Endodermal cell (in vitro differentiated cells): ENCODE results near the gene ZCCHC14. TPM values are rescaled to one million over a fixed set of nuclear protein-coding genes. Genes with fewer than 3 reads are reported as not detected.
A peak's percentile ranks its signal among the peaks of the same experiment; 100 is the strongest.

Source experiments
- DNase-seq: peaks from one replicate; pipeline ENCODE4 v3.0.0-alpha.2; 2017
- H3K27ac ChIP-seq: 2 replicates; pipeline ENCODE4 v1.5.1; 2013; ENCODE audit warnings: mild to moderate bottlenecking, low read depth, low read length, moderate library complexity
- H3K27me3 ChIP-seq: 2 replicates; pipeline ENCODE4 v1.6.1; 2013; ENCODE audit warnings: mild to moderate bottlenecking, low read length, moderate library complexity; ENCODE audit not compliant: insufficient read depth, control insufficient read depth, poor library complexity, severe bottlenecking
- H3K36me3 ChIP-seq: 2 replicates; pipeline ENCODE4 v1.7.0; 2013; ENCODE audit warnings: mild to moderate bottlenecking, low read length, moderate library complexity; ENCODE audit not compliant: control insufficient read depth, insufficient read depth
- H3K4me1 ChIP-seq: one replicate; pipeline ENCODE4 v1.7.0; 2013; ENCODE audit warnings: low read length; ENCODE audit not compliant: control insufficient read depth, insufficient read depth
- H3K4me3 ChIP-seq: 2 replicates; pipeline ENCODE4 v1.5.1; 2013; ENCODE audit warnings: mild to moderate bottlenecking, low read length, moderate library complexity
- H3K9ac ChIP-seq: 2 replicates; pipeline ENCODE4 v1.6.1; 2013; ENCODE audit warnings: mild to moderate bottlenecking, low read length, moderate library complexity; ENCODE audit not compliant: poor library complexity, severe bottlenecking; ENCODE audit errors: extremely low read depth
- H3K9me3 ChIP-seq: 2 replicates; pipeline ENCODE4 v1.6.1; 2013; ENCODE audit warnings: mild to moderate bottlenecking, low read length, moderate library complexity; ENCODE audit not compliant: control insufficient read depth
- H3K27ac Mint-ChIP-seq: 2 replicates; pipeline ENCODE4 v1.8.0; 2020; ENCODE audit warnings: mixed read lengths
- H3K27me3 Mint-ChIP-seq: 2 replicates; pipeline ENCODE4 v1.8.0; 2021; ENCODE audit warnings: mild to moderate bottlenecking, mixed read lengths; ENCODE audit not compliant: insufficient read depth
- H3K36me3 Mint-ChIP-seq: 2 replicates; pipeline ENCODE4 v1.8.0; 2020; ENCODE audit warnings: low read depth, mixed read lengths
- H3K4me1 Mint-ChIP-seq: 2 replicates; pipeline ENCODE4 v1.8.0; 2020; ENCODE audit warnings: mixed read lengths
- H3K4me3 Mint-ChIP-seq: 2 replicates; pipeline ENCODE4 v1.8.0; 2020; ENCODE audit warnings: mild to moderate bottlenecking, moderate library complexity, mixed read lengths
- H3K9me3 Mint-ChIP-seq: 2 replicates; pipeline ENCODE4 v1.8.0; 2020; ENCODE audit warnings: mild to moderate bottlenecking, mixed read lengths
- CTCF ChIP-seq: fragments of 200-600 bp; sonication (generic); conservative IDR thresholded peaks from 2 replicates; pipeline ENCODE4 v1.5.0; 2021; ENCODE audit warnings: antibody characterized with exemption, mild to moderate bottlenecking
- WGBS, 2 experiments: methylation state at CpG; one replicate each; pipeline versions ENCODE4 v1.1.5 to v1.1.7; 2013; ENCODE audit warnings: missing lambda C conversion rate in 2 of 2, mixed read lengths in 1 of 2; ENCODE audit not compliant: insufficient coverage in 1 of 2, insufficient read length in 1 of 2; 5-methylcytosine and 5-hydroxymethylcytosine counted together
- total RNA-seq, 2 donors: library from RNA; stranded (reverse); fragmentation: NEBNext Ultra II Directional in 1 of 2; extraction: Animal tissue kit (Norgen Biotek cat#: 25700) in 1 of 2; gene quantifications; 2 replicates in 1 of 2; 3 replicates in 1 of 2; pipeline ENCODE4 v1.2.1, GENCODE V29; 2021

ZCCHC14 gene
- total RNA-seq, 2 donors from 2014 or later, result 27.3 to 33.7 TPM

GRCh38 chr16:87451563-87452210 lies 41.1 kb downstream of the ZCCHC14 start:
- H3K4me1 ChIP-seq, result no peaks in the 10 kb centered on the region
- H3K4me3 ChIP-seq, result no peak overlapping the region
- H3K9me3 ChIP-seq, result no peaks in the 10 kb centered on the region
- no peaks in the 10 kb centered on the region for H3K27me3 Mint-ChIP-seq
- no peak for TF ChIP-seq CTCF
- peaks cover 63% of the 10 kb centered on the region for H3K36me3 Mint-ChIP-seq
- no peak overlapping the region for H3K27ac ChIP-seq
- peaks cover 61% of the 10 kb centered on the region for H3K36me3 ChIP-seq
- 91 to 95% methylated on average over 16 to 18 of the region's 18 CpGs for WGBS, 2 experiments
- H3K9ac ChIP-seq, result no peak overlapping the region
- no peaks in the 10 kb centered on the region for H3K4me1 Mint-ChIP-seq
- DNase-seq, result no peak
- H3K27ac Mint-ChIP-seq, result peak overlapping the region; percentile 35
- H3K4me3 Mint-ChIP-seq, result no peak overlapping the region
- peaks cover 1% of the 10 kb centered on the region for H3K9me3 Mint-ChIP-seq
- no peaks in the 10 kb centered on the region for H3K27me3 ChIP-seq

- Mint-ChIP-seq H3K4me3 (no peak overlapping the region), H3K27ac (no peak overlapping the region), H3K36me3 (peaks cover 77% of the 10 kb centered on the region), H3K9me3 (peaks cover 21% of the 10 kb centered on the region), H3K27me3 (no peaks in the 10 kb centered on the region), H3K4me1 (no peaks in the 10 kb centered on the region)
- no peak overlapping the region for H3K4me3 ChIP-seq
- no peaks in the 10 kb centered on the region for H3K4me1 ChIP-seq
- TF ChIP-seq CTCF, result no peak
- no peaks in the 10 kb centered on the region for H3K27me3 ChIP-seq
- peaks cover 18% of the 10 kb centered on the region for H3K9me3 ChIP-seq
- DNase-seq, result no peak
- H3K27ac ChIP-seq, result no peak overlapping the region
- H3K9ac ChIP-seq, result no peak overlapping the region
- H3K36me3 ChIP-seq, result peaks cover 71% of the 10 kb centered on the region
- 95 to 96% methylated on average over 9 to 12 of the region's 12 CpGs for WGBS, 2 experiments
These were observed 44.0 kb downstream of the ZCCHC14 start for GRCh38 chr16:87448866-87449265.

GRCh38 chr16:87447323-87447722 lies 45.5 kb downstream of the ZCCHC14 start:
- H3K36me3 ChIP-seq, result peaks cover 61% of the 10 kb centered on the region
- H3K9me3 ChIP-seq, result peaks cover 25% of the 10 kb centered on the region
- H3K4me3 ChIP-seq, result no peak overlapping the region
- Mint-ChIP-seq H3K4me1 (peaks cover 6% of the 10 kb centered on the region), H3K27ac (no peak overlapping the region), H3K9me3 (peaks cover 36% of the 10 kb centered on the region), H3K27me3 (no peaks in the 10 kb centered on the region), H3K36me3 (peaks cover 85% of the 10 kb centered on the region), H3K4me3 (no peak overlapping the region)
- no peaks in the 10 kb centered on the region for H3K27me3 ChIP-seq
- H3K27ac ChIP-seq, result no peak overlapping the region
- 95 to 100% methylated on average over 4 to 6 of the region's 6 CpGs for WGBS, 2 experiments
- no peak overlapping the region for H3K9ac ChIP-seq
- no peak for TF ChIP-seq CTCF
- DNase-seq, result no peak
- H3K4me1 ChIP-seq, result no peaks in the 10 kb centered on the region
